ENCODE data around the gene SLC38A11. TPM values are rescaled to one million over a fixed set of nuclear protein-coding genes. Genes with fewer than 3 reads are reported as not detected.
"Not testable (repeated sequence)": the region's sequence is repeated elsewhere in the genome, so short reads cannot be mapped to it uniquely, and the experiment has no call there.

The SLC38A11 gene
- total RNA-seq, 1 donor from 2014 or later: 0.84 TPM

DNA sequence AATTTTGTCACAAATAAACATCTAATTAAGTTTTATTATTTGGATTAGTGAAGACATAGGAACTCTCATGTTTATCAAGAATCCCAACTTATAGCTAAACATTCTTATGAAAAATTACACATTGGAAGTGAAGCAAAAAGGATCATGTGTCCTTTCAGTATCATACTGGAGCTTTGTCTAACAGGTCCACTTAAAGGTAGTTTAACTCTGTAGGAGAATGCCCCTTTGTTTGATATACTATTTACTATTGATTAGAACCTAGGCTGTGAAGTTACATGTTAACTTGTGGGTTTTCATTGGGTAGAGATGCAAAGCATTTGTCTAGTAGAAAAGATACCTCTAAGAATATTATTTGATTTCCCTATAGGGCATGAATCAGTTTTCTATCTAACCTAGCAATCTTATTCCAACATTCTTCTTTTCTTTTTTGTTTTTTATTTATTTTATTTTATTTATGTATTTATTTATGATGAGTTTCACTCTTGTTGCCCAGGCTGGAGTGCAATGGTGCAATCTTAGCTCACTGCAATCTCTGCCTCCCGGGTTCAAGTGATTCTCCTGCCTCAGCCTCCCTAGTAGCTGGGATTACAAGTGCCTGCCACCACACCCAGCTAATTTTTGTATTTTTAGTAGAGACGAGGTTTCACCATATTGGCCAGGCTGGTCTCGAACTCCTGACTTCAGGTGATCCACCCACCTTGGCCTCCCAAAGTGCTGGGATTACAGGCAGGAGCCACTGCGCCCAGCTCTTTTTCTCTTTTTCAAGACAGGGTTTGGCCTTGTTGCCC is 95.2 kb downstream of the SLC38A11 start:
- DNase-seq (ENCODE audit: missing footprints); intact Hi-C loops (cut with DNase I); ATAC-seq: not testable (repeated sequence)

DNA sequence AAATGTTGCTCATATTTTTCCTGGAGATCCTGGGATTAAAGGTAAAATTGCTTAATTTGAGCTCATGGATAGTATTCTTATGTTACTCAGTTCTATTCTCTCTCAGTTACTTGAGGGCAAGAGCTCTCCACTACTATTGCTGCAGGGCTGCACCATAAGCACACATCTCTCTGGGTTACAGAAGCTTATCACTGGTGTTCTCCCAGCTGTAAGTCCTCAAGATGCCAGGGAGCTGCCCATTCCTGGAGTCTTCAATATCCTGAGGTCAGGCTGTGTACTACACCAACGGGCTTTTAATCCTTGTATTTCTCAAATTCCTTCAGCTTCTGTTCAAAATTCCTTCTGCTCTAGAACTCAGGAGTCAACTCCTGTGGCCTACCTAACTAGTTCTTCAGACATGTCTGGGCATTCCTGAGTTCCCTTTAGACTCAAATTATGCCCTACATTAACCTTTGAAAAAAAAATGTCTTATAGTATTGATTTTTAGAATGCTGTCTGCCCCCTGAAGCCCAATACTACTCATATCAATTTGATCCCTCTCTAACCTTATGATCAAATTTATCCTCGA is 96.0 kb downstream of the SLC38A11 start:
- intact Hi-C loops (cut with DNase I): no loop called here
- ATAC-seq (no peak), DNase-seq (ENCODE audit: missing footprints) (no peak)

DNA sequence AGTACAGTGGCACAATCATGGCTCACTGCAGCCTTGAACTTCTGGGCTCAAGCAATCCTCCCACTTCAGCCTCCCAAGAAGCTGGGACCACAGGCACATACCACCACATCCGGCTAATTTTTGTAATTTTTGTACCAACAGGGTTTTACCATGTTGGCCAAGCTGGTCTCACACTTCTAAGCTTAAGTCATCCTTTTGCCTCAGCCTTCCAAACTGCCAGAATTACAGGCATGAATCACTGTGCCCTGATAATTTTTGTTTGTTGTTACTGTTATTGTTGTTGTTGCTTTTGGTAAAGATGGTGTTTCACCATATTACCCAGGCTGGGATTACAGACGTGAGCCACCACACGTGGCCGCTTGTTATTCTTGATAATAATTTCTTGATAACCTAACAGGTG is 103.2 kb downstream of the SLC38A11 start:
- no peak for ATAC-seq
- intact Hi-C loops (cut with DNase I): no loop called here
- no peak for DNase-seq (ENCODE audit: missing footprints)

DNA sequence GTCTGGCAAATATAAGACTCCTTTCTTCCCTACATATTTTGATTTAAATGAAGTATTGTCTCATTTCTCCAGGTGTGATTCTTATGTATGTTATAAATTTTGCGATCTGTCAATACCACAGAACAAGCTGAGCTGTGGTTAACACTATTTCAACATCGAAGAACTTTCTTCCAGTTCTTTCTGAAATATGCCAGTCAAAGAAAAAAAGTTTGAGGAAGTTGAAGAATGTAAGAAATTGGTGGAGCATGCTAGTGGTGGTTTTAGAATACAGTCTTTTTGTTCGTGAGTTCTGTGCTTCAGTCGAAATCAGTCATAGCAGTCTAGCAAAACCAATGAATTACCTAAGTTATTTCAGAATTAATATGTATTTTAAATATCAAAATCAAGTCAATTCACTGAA is 105.1 kb downstream of the SLC38A11 start:
- DNase-seq (ENCODE audit: missing footprints) (no peak), ATAC-seq (no peak)
- intact Hi-C loops (cut with DNase I): no loop called here

DNA sequence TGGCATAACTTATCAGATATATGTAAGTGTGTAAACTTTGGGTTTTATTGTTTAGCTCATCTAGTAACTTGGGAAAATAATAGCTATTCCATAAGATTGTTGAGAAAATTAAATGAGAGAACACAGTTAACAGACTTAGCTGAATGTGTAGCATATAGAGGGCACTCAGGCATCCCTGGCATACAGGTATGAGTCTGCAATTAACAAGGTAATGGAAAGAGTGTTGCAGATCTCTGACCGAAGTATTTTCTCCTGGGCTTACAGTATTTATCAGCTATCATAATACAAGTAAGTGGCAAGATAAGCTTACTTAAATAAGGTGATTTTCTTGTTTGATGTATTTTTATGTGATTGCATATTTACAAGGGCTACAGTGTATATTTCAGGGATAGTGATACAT is 105.8 kb downstream of the SLC38A11 start:
- DNase-seq (ENCODE audit: missing footprints) (no peak), ATAC-seq (no peak)

DNA sequence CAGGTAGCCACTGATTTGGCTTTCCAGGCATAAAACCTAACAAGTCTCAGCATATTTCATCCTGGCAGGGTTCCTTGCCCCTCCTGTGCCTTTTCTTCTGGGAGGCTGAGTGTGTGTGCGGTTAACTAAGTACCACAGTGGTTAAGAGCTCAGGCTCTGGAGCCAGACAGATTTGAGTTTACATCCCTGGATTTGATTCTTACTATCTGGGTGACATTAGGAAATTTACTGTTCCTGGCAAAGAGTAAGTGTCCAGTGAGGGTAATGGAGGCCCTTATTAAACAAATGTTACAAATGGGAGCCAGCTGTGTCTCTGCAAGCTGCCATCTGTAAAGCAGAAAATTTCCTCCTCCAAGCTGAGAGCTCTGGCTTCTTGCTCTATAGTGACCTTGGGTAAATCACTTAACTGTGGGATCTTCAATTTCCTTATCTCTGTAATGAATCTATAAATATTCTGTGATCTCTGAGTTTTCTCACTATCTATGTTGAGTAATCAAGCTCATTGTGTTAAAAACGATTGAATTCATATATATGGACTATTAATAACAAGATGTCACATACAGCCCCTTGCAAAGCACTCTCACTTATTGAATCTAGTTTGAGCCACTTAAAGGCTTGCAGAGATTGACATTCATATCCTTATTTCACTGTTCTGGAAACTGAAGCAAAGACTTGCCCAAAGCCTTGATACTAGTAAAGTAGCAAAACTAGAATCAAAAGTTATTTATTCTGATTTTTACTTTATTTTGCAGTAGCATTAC is 107.2 kb downstream of the SLC38A11 start:
- DNase-seq (ENCODE audit: missing footprints) (no peak), ATAC-seq (no peak)
- intact Hi-C loops (cut with DNase I): no loop called here

More for the DNA sequence above, 105.8 kb downstream of the SLC38A11 start:
- intact Hi-C loops (cut with DNase I): no loop called here

DNA sequence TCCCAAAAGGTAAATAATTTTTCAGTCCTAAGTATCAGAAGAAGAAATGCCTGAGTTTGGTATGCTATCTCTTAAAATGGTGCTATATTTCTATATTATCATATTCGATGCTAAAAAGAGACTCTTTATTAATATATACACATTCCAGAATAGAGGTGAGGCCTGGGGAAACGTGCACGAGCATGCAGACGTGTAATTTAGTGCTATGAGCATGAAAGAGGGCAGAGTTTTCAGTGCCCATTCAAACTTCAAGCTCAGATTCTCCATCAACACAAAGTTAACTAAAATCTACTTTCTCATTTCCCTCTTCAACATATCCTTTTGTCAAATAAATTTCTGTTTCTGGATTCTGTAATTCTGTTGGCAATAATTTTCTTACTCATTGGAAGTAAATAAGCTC is 108.0 kb downstream of the SLC38A11 start:
- intact Hi-C loops (cut with DNase I): no loop called here
- ATAC-seq (no peak), DNase-seq (ENCODE audit: missing footprints) (no peak)

DNA sequence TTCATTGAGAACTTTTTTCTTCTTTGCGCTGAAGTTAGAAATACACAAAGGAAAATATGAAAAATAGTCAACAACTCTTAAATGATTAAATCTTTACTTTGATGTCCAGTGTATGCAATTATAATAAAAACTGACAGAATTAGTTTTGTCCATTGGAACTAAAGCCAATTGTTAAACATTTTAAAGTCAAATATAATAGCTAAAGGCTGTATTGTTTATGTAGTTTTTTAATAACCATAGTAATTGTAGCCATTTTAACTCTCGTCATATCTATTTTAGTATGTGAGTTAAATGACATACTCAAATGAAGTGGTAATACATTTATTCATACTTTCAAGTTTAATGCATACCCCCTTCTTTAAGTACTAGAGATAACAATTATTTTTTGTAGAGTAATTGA is 109.0 kb downstream of the SLC38A11 start:
- DNase-seq (ENCODE audit: missing footprints) (no peak), ATAC-seq (no peak)
- intact Hi-C loops (cut with DNase I): no loop called here

Other genes starting within 250 kb of the SLC38A11 start
- 15.2 TPM for gene COBLL1, start 113.7 kb downstream of the SLC38A11 start, total RNA-seq
- 0.95 TPM for gene SCN3A, start 248.5 kb upstream of the SLC38A11 start, total RNA-seq